Measurements from ENCODE around the gene SLFN12L. TPM values are rescaled to one million over a fixed set of nuclear protein-coding genes. Genes with fewer than 3 reads are reported as not detected.

SLFN12L gene
- total RNA-seq, 1 experiment from 2014 or later, result 2.7 TPM

DNA sequence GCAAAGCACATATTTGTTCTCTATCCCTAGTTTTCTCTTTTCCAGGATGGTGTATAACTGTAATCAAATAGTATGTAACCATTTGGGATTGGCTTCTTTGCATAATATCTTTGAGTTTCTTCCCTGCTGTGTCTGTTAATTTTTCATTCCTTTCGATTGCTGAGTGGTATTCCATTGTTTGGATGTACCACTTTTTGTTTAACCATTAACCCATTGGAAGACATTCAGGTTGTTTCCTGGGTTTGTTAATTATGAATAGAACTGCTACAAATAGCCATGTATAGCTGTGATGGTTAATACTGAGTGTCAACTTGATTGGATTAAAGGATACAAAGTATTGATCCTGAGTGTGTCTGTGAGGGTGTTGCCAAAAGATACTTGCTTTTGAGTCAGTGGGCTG lies 84.3 kb downstream of the SLFN12L start:
- intact Hi-C loops (cut with micrococcal nuclease; ENCODE audit: unreplicated experiment), result no loop called here
- CTCF ChIA-PET, result no interaction called here
- H3K4me3 ChIP-seq (ENCODE audit: low read depth, low read length, poor library complexity, severe bottlenecking), result no peak overlapping the region
- H3K36me3 ChIP-seq (ENCODE audit: insufficient read depth, low read length, poor library complexity, severe bottlenecking), result no peaks in the 10 kb centered on the region
- H3K4me1 ChIP-seq (ENCODE audit: insufficient read depth, low read length, poor library complexity, severe bottlenecking), result no peaks in the 10 kb centered on the region
- no peak overlapping the region for H3K27ac ChIP-seq (ENCODE audit: low read depth, low read length, poor library complexity, severe bottlenecking)
- POLR2A ChIA-PET (ENCODE audit: low non-redundant PET), result no interaction called here
- no peaks in the 10 kb centered on the region for H3K27me3 ChIP-seq (replicated peaks; ENCODE audit: insufficient read depth, low read depth, low read length, poor library complexity)
- BruUV-seq (replicated peaks), result no TSS peak
- H3K9me3 ChIP-seq (ENCODE audit: low read depth, low read length, poor library complexity, severe bottlenecking), result no peaks in the 10 kb centered on the region
- no peak for TF ChIP-seq EZH2 (IDR thresholded peaks at IDR 0.05; ENCODE audit: borderline replicate concordance, low read depth, low read length, poor library complexity, severe bottlenecking)
- TF ChIP-seq, protein P1, sequence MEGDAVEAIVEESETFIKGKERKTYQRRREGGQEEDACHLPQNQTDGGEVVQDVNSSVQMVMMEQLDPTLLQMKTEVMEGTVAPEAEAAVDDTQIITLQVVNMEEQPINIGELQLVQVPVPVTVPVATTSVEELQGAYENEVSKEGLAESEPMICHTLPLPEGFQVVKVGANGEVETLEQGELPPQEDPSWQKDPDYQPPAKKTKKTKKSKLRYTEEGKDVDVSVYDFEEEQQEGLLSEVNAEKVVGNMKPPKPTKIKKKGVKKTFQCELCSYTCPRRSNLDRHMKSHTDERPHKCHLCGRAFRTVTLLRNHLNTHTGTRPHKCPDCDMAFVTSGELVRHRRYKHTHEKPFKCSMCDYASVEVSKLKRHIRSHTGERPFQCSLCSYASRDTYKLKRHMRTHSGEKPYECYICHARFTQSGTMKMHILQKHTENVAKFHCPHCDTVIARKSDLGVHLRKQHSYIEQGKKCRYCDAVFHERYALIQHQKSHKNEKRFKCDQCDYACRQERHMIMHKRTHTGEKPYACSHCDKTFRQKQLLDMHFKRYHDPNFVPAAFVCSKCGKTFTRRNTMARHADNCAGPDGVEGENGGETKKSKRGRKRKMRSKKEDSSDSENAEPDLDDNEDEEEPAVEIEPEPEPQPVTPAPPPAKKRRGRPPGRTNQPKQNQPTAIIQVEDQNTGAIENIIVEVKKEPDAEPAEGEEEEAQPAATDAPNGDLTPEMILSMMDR (conservative IDR thresholded peaks at IDR 0.05; ENCODE audit: low read depth, low read length), result no peak
- DNase-seq (ENCODE audit: low spot score), result no peak

- Histone ChIP-seq H3K4me3 (ENCODE audit: low read depth, low read length, poor library complexity, severe bottlenecking) (no peak overlapping the region), H3K27ac (ENCODE audit: low read depth, low read length, poor library complexity, severe bottlenecking) (no peak overlapping the region), H3K4me1 (ENCODE audit: insufficient read depth, low read length, poor library complexity, severe bottlenecking) (peaks cover 4% of the 10 kb centered on the region), H3K9me3 (ENCODE audit: low read depth, low read length, poor library complexity, severe bottlenecking) (no peaks in the 10 kb centered on the region), H3K27me3 (replicated peaks; ENCODE audit: insufficient read depth, low read depth, low read length, poor library complexity) (no peaks in the 10 kb centered on the region), H3K36me3 (ENCODE audit: insufficient read depth, low read length, poor library complexity, severe bottlenecking) (no peaks in the 10 kb centered on the region)
- intact Hi-C loops (cut with micrococcal nuclease; ENCODE audit: unreplicated experiment), result no loop called here
- TF ChIP-seq EZH2 (IDR thresholded peaks at IDR 0.05; ENCODE audit: borderline replicate concordance, low read depth, low read length, poor library complexity, severe bottlenecking), result no peak
- TF ChIP-seq, protein P1 (conservative IDR thresholded peaks at IDR 0.05; ENCODE audit: low read depth, low read length), result no peak
- no TSS peak for BruUV-seq (replicated peaks)
- no peak for DNase-seq (ENCODE audit: low spot score)
- CTCF ChIA-PET, result no interaction called here
- POLR2A ChIA-PET (ENCODE audit: low non-redundant PET), result no interaction called here
These were observed 88.0 kb downstream of the SLFN12L start for GRCh38 chr17:35449371-35449931.

DNA sequence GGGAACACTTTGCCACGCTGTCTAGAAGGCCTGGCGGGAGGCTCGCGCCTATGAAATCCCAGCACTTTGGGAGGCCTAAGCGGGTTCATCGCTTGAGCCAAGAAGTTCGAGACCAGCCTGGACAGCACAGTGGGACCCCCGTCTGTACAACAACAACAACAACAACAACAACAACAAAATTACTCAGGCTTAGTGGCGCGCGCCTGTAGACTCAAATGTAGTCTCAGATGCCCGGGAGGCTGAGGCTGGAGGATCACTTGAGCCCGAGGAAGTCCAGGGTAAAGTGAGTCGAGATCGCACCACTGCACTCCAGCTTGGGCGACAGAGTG lies 88.6 kb downstream of the SLFN12L start:
- BruUV-seq (replicated peaks), result no TSS peak
- POLR2A ChIA-PET (ENCODE audit: low non-redundant PET), result no interaction called here
- CTCF ChIA-PET, result no interaction called here

More for the DNA sequence above, 88.6 kb downstream of the SLFN12L start:
- Histone ChIP-seq H3K27ac (ENCODE audit: low read depth, low read length, poor library complexity, severe bottlenecking) (no peak overlapping the region), H3K4me3 (ENCODE audit: low read depth, low read length, poor library complexity, severe bottlenecking) (no peak overlapping the region), H3K36me3 (ENCODE audit: insufficient read depth, low read length, poor library complexity, severe bottlenecking) (no peaks in the 10 kb centered on the region), H3K4me1 (ENCODE audit: insufficient read depth, low read length, poor library complexity, severe bottlenecking) (peaks cover 4% of the 10 kb centered on the region), H3K9me3 (ENCODE audit: low read depth, low read length, poor library complexity, severe bottlenecking) (no peaks in the 10 kb centered on the region), H3K27me3 (replicated peaks; ENCODE audit: insufficient read depth, low read depth, low read length, poor library complexity) (no peaks in the 10 kb centered on the region)
- TF ChIP-seq EZH2 (IDR thresholded peaks at IDR 0.05; ENCODE audit: borderline replicate concordance, low read depth, low read length, poor library complexity, severe bottlenecking), result no peak
- TF ChIP-seq, protein P1 (conservative IDR thresholded peaks at IDR 0.05; ENCODE audit: low read depth, low read length), result no peak
- no peak for DNase-seq (ENCODE audit: low spot score)
- intact Hi-C loops (cut with micrococcal nuclease; ENCODE audit: unreplicated experiment), result no loop called here
